Testis (tissue), 3 donors: ENCODE results near the gene AQP9. TPM values are rescaled to one million over a fixed set of nuclear protein-coding genes. Genes with fewer than 3 reads are reported as not detected.

Experiments used
- DNase-seq: peaks from one replicate; pipeline ENCODE4 v3.0.0-alpha.2; 2019
- H3K27ac ChIP-seq, 2 donors: fragments of 200-600 bp; sonication (generic); one replicate each; pipeline ENCODE4 v1.5.1; 2019
- H3K27me3 ChIP-seq: fragments of 200-600 bp; sonication (generic); one replicate; pipeline ENCODE4 v1.5.1; 2019
- H3K36me3 ChIP-seq: fragments of 200-600 bp; sonication (generic); one replicate; pipeline ENCODE4 v1.5.1; 2017; ENCODE audit warnings: low read depth; ENCODE audit errors: missing control alignments
- H3K4me1 ChIP-seq: fragments of 200-600 bp; sonication (generic); one replicate; pipeline ENCODE4 v1.5.1; 2019
- H3K4me3 ChIP-seq, 2 donors: fragments of 200-600 bp; sonication (generic); one replicate each; pipeline ENCODE4 v1.5.1; 2017 to 2019
- H3K9me3 ChIP-seq: fragments of 200-600 bp; sonication (generic); one replicate; pipeline ENCODE4 v1.5.1; 2017
- CTCF ChIP-seq, 3 experiments: fragments of 450-650 bp in 2 of 3; fragments of 200-600 bp in 1 of 3; sonication (generic) in 1 of 3; IDR thresholded peaks; one replicate each; pipeline ENCODE4 v1.5.1; 2016 to 2019; ENCODE audit warnings: antibody characterized with exemption in 3 of 3, mild to moderate bottlenecking in 2 of 3, moderate library complexity in 1 of 3
- POLR2A ChIP-seq: fragments of 450-650 bp; IDR thresholded peaks from one replicate; pipeline ENCODE4 v1.6.1; 2017; ENCODE audit warnings: antibody characterized with exemption, mild to moderate bottlenecking, moderate library complexity
- WGBS, 2 donors: methylation state at CpG; one replicate each; pipeline ENCODE4 v1.1.5; 2018; 5-methylcytosine and 5-hydroxymethylcytosine counted together
- intact Hi-C: fragments of 100-400 bp; cut with DNase I; formaldehyde crosslinking; loops from one replicate; pipeline ENCODE4 v1.15.1; 2023; ENCODE audit warnings: low total_unique reads
- polyA plus RNA-seq: library from polyadenylated mRNA; stranded (reverse); fragments of 350-450 nt; fragmentation: Illumina TruSeq; extraction: RNeasy Lipid Tissue Mini Kit (QIAGEN cat#74804); gene quantifications from one replicate; pipeline ENCODE4 v1.2.3, GENCODE V29; 2014; ENCODE audit warnings: low read depth, low replicate concordance; ENCODE audit not compliant: insufficient read depth
- total RNA-seq, 2 donors: library from RNA; depleted of rRNA; stranded (reverse); fragments of >200 nt; gene quantifications; one replicate each; pipeline ENCODE4 v1.2.3, GENCODE V29; 2016

Gene AQP9
- total and polyA plus RNA-seq, 3 donors from 2014 or later, result 0.16 to 3.1 TPM; not detected in 1

GRCh38 chr15:58148120-58148519 lies 9.9 kb downstream of the AQP9 start:
- DNase-seq, result no peak
- no peak for TF ChIP-seq CTCF (IDR thresholded peaks at IDR 0.05)
- no peak for TF ChIP-seq POLR2A
- Histone ChIP-seq H3K27ac (no peak overlapping the region), H3K4me1 (no peaks in the 10 kb centered on the region), H3K9me3 (no peaks in the 10 kb centered on the region), H3K27me3 (no peaks in the 10 kb centered on the region), H3K4me3 (no peak overlapping the region), H3K36me3 (no peaks in the 10 kb centered on the region)
- intact Hi-C loops, result no loop called here

GRCh38 chr15:58148633-58149445 lies 10.7 kb downstream of the AQP9 start:
- Histone ChIP-seq H3K36me3 (no peaks in the 10 kb centered on the region), H3K27ac (no peak overlapping the region), H3K4me1 (no peaks in the 10 kb centered on the region), H3K4me3 (no peak overlapping the region), H3K9me3 (no peaks in the 10 kb centered on the region), H3K27me3 (no peaks in the 10 kb centered on the region)
- intact Hi-C loops, result no loop called here
- TF ChIP-seq CTCF (IDR thresholded peaks at IDR 0.05) (no peak), POLR2A (no peak)
- WGBS, 2 donors, result 84 to 90% methylated on average over 4 of the region's 4 CpGs
- DNase-seq, result no peak

GRCh38 chr15:58154769-58155168 lies 16.6 kb downstream of the AQP9 start:
- no peaks in the 10 kb centered on the region for H3K36me3 ChIP-seq
- H3K27ac ChIP-seq, result no peak overlapping the region
- H3K4me1 ChIP-seq, result no peaks in the 10 kb centered on the region
- intact Hi-C loops, result no loop called here
- no peaks in the 10 kb centered on the region for H3K27me3 ChIP-seq
- no peaks in the 10 kb centered on the region for H3K9me3 ChIP-seq
- WGBS, 2 donors, result 92 to 97% methylated on average over 2 of the region's 2 CpGs
- no peak for DNase-seq
- TF ChIP-seq POLR2A (no peak), CTCF (IDR thresholded peaks at IDR 0.05) (no peak)
- H3K4me3 ChIP-seq, result no peak overlapping the region

GRCh38 chr15:58159827-58160386 lies 21.7 kb downstream of the AQP9 start:
- TF ChIP-seq CTCF (IDR thresholded peaks at IDR 0.05), result no peak
- TF ChIP-seq POLR2A, result no peak
- no peak overlapping the region for H3K4me3 ChIP-seq
- no peak for DNase-seq
- H3K9me3 ChIP-seq, result no peaks in the 10 kb centered on the region
- no peaks in the 10 kb centered on the region for H3K27me3 ChIP-seq
- 90 to 92% methylated on average over 6 of the region's 6 CpGs for WGBS, 2 donors
- H3K4me1 ChIP-seq, result no peaks in the 10 kb centered on the region
- no peak overlapping the region for H3K27ac ChIP-seq
- intact Hi-C loops, result no loop called here
- no peaks in the 10 kb centered on the region for H3K36me3 ChIP-seq
